Measurements from ENCODE around the gene CERKL. TPM values are rescaled to one million over a fixed set of nuclear protein-coding genes. Genes with fewer than 3 reads are reported as not detected.

CERKL gene
- total and polyA plus RNA-seq, 2 of the 13 experiments (the other 11 are each of a cell fraction or from before 2014, with no cell fraction given): not detected

- POLR2A ChIA-PET: no interaction called here
- Histone ChIP-seq H3K4me2 (ENCODE audit: low read depth, low read length) (no peak overlapping the region), H3K79me2 (ENCODE audit: insufficient read depth, low read length) (no peaks in the 10 kb centered on the region), H4K20me1 (ENCODE audit: insufficient read depth, low read length) (no peaks in the 10 kb centered on the region), H3K27ac (ENCODE audit: extremely low read length, insufficient read depth, low read length) (no peak overlapping the region), H3K4me1 (ENCODE audit: insufficient read depth, low read length) (no peaks in the 10 kb centered on the region), H3K9ac (ENCODE audit: insufficient read depth, low read depth, low read length) (no peak overlapping the region), H3K36me3 (replicated peaks in 1 of 2; ENCODE audit: control insufficient read depth in 1 of 2, insufficient read depth in 2 of 2, low read length in 2 of 2) (no peaks in the 10 kb centered on the region), H3K4me3 (replicated peaks in 1 of 3; ENCODE audit: insufficient read depth in 1 of 3, low read depth in 2 of 3, low read length in 3 of 3) (no peak overlapping the region), H3K27me3 (ENCODE audit: control insufficient read depth in 1 of 2, insufficient read depth in 2 of 2, low read length in 2 of 2) (no peaks in the 10 kb centered on the region), H3K9me3 (ENCODE audit: low read length) (no peaks in the 10 kb centered on the region), H2AFZ (ENCODE audit: low read length) (no peak overlapping the region)
- peak; percentile 5 for DNase-seq (ENCODE audit: low spot score)
- TF ChIP-seq NFYC (CRISPR knock-in tag; IDR thresholded peaks at IDR 0.05): no peak
- no peak for TF ChIP-seq PPARG (CRISPR knock-in tag; conservative IDR thresholded peaks at IDR 0.05)
- TF ChIP-seq, protein P1, sequence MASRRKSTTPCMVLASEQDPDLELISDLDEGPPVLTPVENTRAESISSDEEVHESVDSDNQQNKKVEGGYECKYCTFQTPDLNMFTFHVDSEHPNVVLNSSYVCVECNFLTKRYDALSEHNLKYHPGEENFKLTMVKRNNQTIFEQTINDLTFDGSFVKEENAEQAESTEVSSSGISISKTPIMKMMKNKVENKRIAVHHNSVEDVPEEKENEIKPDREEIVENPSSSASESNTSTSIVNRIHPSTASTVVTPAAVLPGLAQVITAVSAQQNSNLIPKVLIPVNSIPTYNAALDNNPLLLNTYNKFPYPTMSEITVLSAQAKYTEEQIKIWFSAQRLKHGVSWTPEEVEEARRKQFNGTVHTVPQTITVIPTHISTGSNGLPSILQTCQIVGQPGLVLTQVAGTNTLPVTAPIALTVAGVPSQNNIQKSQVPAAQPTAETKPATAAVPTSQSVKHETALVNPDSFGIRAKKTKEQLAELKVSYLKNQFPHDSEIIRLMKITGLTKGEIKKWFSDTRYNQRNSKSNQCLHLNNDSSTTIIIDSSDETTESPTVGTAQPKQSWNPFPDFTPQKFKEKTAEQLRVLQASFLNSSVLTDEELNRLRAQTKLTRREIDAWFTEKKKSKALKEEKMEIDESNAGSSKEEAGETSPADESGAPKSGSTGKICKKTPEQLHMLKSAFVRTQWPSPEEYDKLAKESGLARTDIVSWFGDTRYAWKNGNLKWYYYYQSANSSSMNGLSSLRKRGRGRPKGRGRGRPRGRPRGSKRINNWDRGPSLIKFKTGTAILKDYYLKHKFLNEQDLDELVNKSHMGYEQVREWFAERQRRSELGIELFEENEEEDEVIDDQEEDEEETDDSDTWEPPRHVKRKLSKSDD (CRISPR knock-in tag; IDR thresholded peaks at IDR 0.05; ENCODE audit: low read depth): no peak
- TF ChIP-seq CBX5 (CRISPR knock-in tag; IDR thresholded peaks at IDR 0.05; ENCODE audit: borderline replicate concordance): no peak
- no peak for TF ChIP-seq ARNT2 (CRISPR knock-in tag; IDR thresholded peaks at IDR 0.05; ENCODE audit: low read depth)
- no peak for TF ChIP-seq FOSL1 (CRISPR knock-in tag; IDR thresholded peaks at IDR 0.05; ENCODE audit: borderline replicate concordance)
- no peak for TF ChIP-seq SRSF1 (optimal IDR thresholded peaks at IDR 0.05; ENCODE audit: low read depth, low read length)
- no peak for TF ChIP-seq SP140L (CRISPR knock-in tag; IDR thresholded peaks at IDR 0.05; ENCODE audit: borderline replicate concordance)
- TF ChIP-seq ZFP82 (CRISPR knock-in tag; IDR thresholded peaks at IDR 0.05; ENCODE audit: borderline replicate concordance): no peak
- no peak for TF ChIP-seq PAWR (CRISPR knock-in tag; IDR thresholded peaks at IDR 0.05; ENCODE audit: borderline replicate concordance)
- TF ChIP-seq ZNF282 (IDR thresholded peaks at IDR 0.05; ENCODE audit: partially characterized antibody): no peak
- TF ChIP-seq KLF16 (CRISPR knock-in tag; IDR thresholded peaks at IDR 0.05): no peak
- no peak for TF ChIP-seq SNRNP70 (IDR thresholded peaks at IDR 0.05; ENCODE audit: low read depth, low read length)
- TF ChIP-seq KDM1A (CRISPR knock-in tag; IDR thresholded peaks at IDR 0.05): no peak
- no peak for TF ChIP-seq ARHGAP35 (CRISPR knock-in tag; IDR thresholded peaks at IDR 0.05; ENCODE audit: borderline replicate concordance)
- TF ChIP-seq ZNF761 (CRISPR knock-in tag; conservative IDR thresholded peaks at IDR 0.05): no peak
- TF ChIP-seq THAP7 (CRISPR knock-in tag; IDR thresholded peaks at IDR 0.05): no peak
- TF ChIP-seq POLR2AphosphoS2 (IDR thresholded peaks at IDR 0.05; ENCODE audit: low read depth, low read length): no peak
- FAIRE-seq: no peak
- in situ Hi-C loops (cut with HindIII; ENCODE audit: extremely low pct_ligation_motif_present, low pct_unique_long_range_greater_than_20kb): no loop called here
- 0% methylated on average over 1 of the region's 1 CpG for WGBS (ENCODE audit: low lambda C conversion rate)
- no TSS peak for BruUV-seq (replicated peaks)
- ATAC-seq: peak; percentile 69
- intact Hi-C loops (cut with micrococcal nuclease; ENCODE audit: unreplicated experiment): no loop called here
- CTCF ChIA-PET (ENCODE audit: low intra/inter-chr PET ratio, low total read pairs): no interaction called here
These were observed 13.8 kb downstream of the CERKL start for GRCh38 chr2:181643151-181643550.
